Neural cell (in vitro differentiated cells): Measurements from ENCODE around the gene BMP2K.

Source experiments
- EZH2 ChIP-seq: fragments of 200-600, 300-800 bp; shearing (Covaris generic), sonication (generic); IDR thresholded peaks from 2 replicates; pipeline ENCODE4 v1.6.1; 2014; ENCODE audit warnings: antibody characterized with exemption, low read length, borderline replicate concordance, mild to moderate bottlenecking; ENCODE audit not compliant: insufficient read depth, poor library complexity, severe bottlenecking
- RAD21 ChIP-seq: fragments of 450-650 bp; conservative IDR thresholded peaks from 2 replicates; pipeline ENCODE4 v1.6.1; 2014; ENCODE audit warnings: antibody characterized with exemption, mild to moderate bottlenecking, moderate library complexity
- TAF1 ChIP-seq: IDR thresholded peaks from 2 replicates; pipeline ENCODE4 v1.6.1; 2012; ENCODE audit warnings: low read depth
- TF ChIP-seq, protein P1 (sequence below): fragments of 450-650 bp; IDR thresholded peaks from 2 replicates; pipeline ENCODE4 v1.5.1; 2014; ENCODE audit warnings: antibody characterized with exemption, mild to moderate bottlenecking, moderate library complexity; ENCODE audit not compliant: poor library complexity, severe bottlenecking
- TF ChIP-seq, protein P2 (sequence below): IDR thresholded peaks from 2 replicates; pipeline ENCODE4 v1.6.1; 2012; ENCODE audit warnings: borderline replicate concordance

DNA sequence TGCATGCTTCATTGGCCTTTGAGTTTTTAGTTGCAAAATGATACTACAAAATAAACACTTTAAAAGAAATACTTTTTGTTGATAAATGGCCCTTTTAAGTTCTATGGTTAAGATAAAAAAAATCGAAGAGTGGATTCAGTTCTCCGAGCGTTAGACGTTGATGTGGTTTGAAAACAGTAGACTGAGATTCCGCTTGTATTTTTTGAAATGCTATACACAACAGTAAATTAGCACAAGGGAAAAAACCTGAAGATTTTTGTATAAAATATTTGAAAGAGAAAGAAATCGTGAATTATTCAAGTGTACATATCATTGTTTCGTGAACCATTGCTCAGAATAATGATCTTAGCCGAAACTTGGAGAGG, 1.4 kb downstream of the BMP2K start:
- TF ChIP-seq, protein P1, sequence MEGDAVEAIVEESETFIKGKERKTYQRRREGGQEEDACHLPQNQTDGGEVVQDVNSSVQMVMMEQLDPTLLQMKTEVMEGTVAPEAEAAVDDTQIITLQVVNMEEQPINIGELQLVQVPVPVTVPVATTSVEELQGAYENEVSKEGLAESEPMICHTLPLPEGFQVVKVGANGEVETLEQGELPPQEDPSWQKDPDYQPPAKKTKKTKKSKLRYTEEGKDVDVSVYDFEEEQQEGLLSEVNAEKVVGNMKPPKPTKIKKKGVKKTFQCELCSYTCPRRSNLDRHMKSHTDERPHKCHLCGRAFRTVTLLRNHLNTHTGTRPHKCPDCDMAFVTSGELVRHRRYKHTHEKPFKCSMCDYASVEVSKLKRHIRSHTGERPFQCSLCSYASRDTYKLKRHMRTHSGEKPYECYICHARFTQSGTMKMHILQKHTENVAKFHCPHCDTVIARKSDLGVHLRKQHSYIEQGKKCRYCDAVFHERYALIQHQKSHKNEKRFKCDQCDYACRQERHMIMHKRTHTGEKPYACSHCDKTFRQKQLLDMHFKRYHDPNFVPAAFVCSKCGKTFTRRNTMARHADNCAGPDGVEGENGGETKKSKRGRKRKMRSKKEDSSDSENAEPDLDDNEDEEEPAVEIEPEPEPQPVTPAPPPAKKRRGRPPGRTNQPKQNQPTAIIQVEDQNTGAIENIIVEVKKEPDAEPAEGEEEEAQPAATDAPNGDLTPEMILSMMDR = no peak
- TF ChIP-seq RAD21 (no peak), EZH2 (no peak), TAF1 (no peak)
- TF ChIP-seq, protein P2, sequence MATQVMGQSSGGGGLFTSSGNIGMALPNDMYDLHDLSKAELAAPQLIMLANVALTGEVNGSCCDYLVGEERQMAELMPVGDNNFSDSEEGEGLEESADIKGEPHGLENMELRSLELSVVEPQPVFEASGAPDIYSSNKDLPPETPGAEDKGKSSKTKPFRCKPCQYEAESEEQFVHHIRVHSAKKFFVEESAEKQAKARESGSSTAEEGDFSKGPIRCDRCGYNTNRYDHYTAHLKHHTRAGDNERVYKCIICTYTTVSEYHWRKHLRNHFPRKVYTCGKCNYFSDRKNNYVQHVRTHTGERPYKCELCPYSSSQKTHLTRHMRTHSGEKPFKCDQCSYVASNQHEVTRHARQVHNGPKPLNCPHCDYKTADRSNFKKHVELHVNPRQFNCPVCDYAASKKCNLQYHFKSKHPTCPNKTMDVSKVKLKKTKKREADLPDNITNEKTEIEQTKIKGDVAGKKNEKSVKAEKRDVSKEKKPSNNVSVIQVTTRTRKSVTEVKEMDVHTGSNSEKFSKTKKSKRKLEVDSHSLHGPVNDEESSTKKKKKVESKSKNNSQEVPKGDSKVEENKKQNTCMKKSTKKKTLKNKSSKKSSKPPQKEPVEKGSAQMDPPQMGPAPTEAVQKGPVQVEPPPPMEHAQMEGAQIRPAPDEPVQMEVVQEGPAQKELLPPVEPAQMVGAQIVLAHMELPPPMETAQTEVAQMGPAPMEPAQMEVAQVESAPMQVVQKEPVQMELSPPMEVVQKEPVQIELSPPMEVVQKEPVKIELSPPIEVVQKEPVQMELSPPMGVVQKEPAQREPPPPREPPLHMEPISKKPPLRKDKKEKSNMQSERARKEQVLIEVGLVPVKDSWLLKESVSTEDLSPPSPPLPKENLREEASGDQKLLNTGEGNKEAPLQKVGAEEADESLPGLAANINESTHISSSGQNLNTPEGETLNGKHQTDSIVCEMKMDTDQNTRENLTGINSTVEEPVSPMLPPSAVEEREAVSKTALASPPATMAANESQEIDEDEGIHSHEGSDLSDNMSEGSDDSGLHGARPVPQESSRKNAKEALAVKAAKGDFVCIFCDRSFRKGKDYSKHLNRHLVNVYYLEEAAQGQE = no peak
